ENCODE measurements around the gene RBM22.
"Not testable (repeated sequence)": the region's sequence is repeated elsewhere in the genome, so short reads cannot be mapped to it uniquely, and the experiment has no call there.

The RBM22 gene

DNA sequence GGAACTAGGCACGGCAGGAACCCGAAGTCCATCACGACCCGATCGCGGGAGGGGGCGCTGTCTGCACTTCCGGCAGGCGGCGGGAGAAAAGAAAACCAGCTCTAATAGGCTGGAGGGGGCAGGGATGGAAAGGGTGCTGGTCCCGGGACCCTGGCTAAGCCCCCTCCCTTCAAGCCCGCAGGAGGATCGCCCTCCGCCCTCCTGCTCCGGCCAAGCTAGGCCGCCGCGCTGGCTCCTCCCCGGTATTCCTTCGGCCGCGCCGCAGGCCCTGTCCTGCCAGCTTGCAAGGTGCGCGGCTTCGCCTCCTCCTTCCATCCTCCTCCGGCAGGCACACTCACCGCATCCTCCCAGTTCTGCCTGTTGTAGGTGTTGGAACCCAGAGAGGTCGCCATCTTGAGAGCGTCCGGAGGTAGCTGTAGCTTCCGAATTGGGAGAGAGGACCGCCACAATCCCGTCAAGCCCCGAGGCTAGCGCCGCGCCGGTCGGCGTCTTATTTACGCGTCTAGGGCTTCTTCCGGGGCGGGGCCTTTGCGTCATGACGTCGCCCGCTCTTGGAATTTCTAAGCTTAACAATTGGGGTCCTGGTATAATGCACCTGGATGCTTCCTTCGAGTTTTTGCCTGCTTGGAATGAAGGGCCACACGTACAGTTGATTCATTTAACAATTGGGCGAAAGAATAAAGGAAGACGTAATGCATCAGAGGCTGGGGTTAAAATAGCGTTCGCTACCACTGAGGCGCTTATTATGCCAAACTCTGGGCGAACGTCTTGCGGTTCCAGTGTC, at the start of gene RBM22:
Gene RBM22, minus strand, starts transcription at position 469 of the 784 bp plus-strand sequence. Its CDS starts 77 bp downstream, at position 392.
- peak; percentile 93 for DNase-seq

DNA sequence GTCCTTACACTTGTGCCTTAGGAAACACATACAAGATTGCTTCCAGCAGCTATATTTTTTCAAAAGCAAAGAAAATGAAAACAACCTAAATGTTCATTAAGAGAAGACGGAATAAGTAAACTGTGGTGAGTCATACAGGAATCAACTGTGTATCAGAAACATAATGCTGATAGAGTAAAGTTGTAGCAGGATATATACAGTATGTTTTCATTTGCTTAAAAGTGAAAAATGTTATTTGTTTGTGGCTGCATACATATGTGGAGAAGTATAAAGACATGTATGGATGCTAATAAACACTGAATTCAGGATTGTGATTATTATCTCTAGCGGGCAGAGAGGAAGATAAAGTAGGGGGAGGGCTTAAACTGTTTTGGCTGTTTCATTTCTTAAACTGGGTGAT, 49.6 kb upstream of the RBM22 start:
- DNase-seq = no peak

DNA sequence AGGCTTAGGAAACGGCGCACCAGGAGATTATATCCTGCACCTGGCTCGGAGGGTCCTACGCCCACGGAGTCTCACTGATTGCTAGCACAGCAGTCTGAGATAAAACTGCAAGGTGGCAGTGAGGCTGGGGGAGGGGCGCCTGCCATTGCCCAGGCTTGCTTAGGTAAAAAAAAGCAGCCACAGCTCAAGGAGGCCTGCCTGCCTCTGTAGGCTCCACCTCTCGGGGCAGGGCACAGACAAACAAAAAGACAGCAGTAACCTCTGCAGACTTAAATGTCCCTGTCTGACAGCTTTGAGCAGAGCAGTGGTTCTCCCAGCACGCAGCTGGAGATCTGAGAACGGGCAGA, 42.3 kb upstream of the RBM22 start:
- not testable (repeated sequence) for DNase-seq

DNA sequence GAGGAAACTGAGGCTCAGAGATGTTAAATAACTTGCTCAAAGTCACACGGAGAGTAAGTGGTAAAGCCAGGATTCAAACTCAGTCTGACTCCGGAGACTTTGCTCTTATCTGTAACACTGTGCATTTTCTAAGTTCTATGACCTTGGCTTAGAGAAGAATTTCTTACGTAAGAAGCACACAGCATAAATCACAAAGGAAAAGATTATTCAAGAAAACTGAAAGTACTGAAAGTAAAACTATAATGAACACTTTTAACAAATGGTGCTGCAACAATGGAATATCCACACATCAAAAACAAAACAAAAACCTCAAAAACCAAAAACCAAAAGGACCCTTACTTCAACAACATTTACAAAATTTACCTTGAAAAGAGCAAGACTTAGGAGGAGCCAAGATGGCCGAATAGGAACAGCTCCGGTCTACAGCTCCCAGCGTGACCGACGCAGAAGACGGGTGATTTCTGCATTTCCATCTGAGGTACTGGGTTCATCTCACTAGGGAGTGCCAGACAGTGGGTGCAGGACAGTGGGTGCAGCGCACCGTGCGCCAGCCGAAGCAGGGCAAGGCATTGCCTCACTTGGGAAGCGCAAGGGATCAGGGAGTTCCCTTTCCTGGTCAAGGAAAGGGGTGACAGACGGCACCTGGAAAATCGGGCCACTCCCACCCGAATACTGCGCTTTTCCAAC, 41.7 kb upstream of the RBM22 start:
- DNase-seq = not testable (repeated sequence)

DNA sequence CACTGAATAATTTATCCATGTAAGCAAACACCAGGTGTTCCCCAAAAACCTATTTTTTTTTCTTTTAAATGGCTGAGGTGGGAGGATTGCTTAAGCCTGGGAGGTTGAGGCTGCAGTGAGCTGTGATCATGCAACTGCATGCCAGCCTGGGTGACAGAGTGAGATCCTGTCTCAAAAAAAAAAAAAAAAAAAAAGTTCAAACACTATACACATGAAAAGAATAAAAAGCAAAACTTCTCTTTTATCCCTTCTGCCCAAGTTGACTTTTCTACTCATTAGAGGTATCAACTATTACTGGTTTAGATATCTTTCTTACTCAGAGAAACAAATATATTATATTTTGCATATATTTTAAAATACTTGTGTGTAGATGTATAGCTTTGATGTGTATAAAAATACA, 40.1 kb upstream of the RBM22 start:
- DNase-seq = no peak

DNA sequence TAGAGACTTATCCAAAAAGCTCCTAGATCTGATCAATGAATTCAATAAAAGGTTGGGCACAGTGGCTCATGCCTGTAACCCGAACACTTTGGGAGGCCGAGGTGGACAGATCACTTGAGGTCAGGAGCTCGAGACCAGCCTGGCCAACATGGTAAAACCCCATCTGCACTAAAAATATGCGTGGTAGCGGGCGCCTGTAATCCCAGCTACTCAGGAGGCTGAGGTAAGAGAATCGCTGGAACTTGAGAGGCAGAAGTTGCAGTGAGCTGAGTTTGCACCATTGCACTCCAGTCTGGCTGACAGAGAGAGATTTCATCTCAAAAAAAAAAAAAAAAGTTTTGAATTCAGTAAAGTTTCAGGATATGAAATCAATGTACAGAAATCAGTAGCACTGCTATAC, 38.0 kb upstream of the RBM22 start:
- DNase-seq = no peak

DNA sequence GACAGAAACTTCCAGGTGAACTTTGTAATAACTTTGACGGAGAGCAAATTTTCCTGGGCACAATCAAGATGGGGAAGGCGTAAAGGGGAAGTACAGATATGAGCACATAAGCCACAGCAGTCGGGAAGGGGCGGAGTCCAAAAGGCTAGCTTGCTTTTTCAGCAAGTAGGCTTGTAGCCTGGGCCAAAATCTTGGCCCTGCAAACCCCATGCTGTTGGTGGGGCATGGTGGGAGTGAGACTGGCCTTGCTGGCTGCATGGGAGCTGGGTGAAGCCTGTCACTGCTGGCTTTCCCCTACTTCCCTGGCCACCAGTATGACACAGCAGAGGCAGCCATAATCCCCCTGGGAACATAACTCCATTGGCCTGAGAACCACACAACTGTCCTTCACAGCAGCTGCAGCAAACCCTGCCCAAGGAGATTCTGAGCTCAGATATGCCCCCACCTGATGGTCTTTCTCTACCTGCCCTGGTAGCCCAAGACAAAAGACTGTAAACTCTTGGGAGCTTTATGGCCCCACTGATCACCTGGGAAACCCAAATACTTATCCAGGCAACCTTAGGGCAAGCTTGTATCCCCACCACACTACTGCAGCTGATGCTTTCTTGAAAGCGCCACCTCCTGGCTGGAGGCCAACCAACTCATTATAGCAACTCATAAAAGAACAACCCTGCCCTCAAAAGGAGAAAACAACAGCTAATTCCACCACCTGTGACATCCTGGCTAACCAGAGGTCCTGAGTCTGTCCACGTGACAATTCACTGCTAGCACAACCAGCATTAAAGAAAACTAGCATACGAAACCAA, 33.9 kb upstream of the RBM22 start:
- DNase-seq = no peak

DNA sequence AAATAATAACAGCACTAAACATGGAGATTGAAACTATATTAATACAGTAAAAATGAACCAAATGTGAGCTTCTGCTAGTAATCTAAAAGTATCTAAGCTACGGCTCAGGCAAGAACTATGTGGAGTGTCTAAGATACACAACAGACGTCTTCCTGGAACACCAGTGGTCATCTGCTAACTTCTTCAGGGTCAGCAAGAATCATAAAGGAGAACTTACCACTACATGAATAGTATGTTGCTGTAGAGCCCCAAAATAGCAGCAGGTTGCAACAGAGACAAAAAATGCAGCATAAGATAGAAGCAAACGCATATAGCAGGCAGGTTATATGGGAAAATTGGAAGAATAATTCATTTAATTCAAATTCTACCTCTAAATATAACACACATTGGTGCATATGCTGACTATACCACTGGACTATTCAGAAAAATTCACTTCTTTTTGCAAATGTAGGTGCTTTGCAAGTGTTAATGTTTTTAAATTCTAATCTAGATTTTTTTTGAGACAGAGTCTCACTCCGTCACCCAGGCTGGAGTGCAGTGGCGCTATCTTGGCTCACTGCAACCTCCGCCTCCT, 30.9 kb upstream of the RBM22 start:
- DNase-seq = no peak

DNA sequence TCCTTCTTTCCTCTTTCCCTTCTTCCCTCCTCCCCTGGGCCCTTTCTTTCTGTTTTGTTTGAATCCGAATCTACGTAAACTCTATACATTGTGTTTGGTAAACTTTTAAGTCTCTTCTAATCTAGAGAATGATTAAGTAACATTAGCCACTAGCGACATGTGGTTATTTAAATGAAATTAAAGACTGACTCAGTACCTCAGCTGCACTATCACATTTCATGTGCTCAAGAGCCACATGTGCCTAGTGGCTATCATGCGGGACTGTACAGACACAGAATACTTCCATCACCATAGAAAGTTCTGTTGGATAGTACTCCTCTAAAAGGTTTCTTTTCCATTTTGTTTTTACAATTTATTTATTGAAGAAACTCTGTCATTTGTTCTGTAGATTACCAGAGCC, 29.0 kb upstream of the RBM22 start:
- no peak for DNase-seq

DNA sequence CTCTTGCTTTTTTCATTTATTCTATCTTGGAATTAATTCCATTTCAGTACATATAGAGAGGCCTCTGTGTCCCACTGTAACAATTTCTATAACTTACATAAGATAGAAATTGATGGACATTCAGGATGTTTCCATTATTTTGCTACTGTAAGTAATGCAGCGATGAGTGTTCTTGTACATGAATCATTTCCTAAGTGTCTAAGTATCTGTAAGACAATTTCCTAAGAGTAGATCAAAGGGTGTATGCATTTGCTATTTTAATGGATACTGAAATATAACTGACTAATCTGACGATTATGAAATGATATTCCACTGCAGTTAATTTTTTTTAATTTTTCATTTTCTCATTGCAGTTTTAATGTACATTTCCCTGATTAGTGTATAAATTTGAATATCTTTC, 23.0 kb upstream of the RBM22 start:
- DNase-seq = no peak

DNA sequence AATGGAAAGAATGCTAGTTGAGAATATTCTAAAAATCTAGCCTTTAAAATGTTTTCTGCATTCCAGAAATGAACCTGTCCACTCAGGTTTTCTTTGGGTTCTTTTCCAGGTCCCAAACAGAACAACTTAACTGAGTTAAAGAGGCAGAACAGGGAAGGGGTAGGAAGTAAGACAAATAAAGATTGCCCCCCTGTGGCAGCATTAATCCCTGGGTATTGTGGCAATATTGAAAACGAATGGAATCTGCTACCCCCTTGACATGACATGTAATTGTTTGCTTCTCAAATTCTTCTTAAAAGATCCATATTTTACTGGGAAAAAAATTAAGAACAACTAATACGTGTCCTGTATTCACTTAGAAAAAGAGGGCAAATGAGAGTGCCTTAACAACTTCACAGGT, 9.3 kb upstream of the RBM22 start:
- no peak for DNase-seq

DNA sequence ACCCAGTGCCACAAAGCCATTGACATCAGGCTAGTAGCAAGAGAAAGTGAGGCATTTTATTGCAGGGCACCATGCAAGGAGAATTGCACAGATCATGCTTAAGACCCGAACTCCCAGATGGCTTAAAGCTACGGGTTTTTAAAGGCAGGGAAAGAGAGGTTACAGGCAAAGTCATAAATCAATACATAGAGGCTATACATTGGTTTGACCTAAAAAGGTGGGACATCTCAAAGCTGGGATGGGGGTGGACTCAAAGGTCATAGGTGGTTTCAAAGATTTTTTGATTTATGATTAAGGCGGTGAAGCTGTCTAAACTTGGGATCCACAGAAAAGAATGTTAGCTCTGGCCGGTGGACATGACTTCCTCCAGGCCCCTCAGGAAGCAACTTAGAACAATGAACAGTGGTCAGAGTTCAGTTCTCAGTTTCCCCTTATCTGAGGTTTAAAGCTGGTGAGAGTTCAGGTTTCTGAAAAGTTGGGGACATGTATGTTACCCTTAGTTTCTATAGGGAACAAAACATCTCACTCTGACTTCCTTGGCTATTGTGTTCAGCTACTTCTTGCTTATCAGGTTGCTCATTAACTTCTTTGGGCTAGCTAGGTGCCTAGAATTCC, 6.0 kb upstream of the RBM22 start:
- no peak for DNase-seq

DNA sequence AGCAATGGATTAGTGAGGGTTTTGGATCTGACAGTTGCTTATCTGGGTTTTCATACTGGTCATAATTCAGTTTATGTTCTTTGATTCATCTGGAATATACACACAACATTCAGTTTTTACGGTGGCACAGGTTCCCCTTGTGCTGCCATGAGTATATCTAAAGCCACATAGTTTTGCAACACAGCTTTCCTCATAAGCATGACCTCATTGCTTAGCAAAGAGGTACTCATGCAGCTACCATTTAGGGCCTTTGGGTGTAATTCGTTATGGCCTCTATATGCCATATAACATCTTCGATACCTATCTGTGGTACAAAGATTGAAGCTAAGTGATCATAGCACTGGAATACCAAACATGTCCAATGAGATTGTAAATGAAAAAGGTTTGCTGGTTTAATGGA, 2.9 kb upstream of the RBM22 start:
- no peak for DNase-seq

DNA sequence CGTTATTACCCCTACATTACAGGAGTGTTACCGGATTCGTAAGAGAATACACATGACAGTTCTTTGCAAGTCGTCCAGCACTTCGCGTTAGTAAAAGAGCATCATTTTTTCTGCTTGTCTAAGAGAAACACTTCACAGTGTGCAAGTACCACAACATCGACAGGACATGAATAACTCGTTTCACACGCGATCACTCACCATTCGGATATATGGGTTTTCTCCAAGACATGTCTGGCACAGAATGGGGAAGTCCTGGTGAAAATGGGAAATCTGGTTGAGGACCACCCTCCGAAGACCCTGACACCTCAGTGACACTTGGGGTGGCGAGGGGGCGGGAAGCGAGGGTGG, 642 bp downstream of the RBM22 start:
- no peak for DNase-seq

DNA sequence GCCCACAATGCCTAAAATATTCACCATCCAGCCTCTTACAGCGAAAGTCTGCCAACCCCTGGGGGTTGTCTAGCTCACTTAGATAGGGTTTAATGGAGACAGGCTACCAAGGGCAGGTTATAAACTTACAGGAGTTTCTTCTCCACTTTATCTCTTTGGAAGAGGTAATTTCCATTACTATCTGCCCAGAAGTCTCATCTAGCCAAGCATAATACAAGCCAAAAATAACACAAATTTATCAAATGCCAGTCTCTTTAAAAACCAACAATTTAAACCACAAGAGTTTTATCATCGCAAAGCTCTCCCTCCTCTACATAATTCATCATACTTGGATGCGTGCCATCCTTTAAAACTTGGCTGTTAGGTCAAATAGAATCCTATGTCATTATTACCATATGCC, 6.2 kb downstream of the RBM22 start:
- DNase-seq = no peak

DNA sequence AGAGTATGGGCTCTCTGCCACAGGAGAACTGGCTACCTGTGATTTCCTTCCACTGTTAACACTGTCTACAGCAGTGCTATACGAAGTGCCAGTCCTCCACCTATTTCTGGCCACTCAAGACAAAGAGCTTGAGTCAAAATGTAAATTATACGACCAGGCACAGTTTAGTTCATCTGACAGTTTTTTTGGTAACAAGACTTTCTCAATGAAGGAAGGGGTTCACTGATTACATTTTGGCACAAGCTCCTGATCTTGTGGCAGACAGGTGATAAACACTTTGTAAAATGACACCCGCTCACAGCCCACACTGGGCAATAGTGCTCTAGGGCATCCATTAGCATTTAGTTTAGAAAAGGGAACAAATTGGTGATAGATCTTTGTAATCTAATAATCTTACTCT, 8.6 kb downstream of the RBM22 start:
- no peak for DNase-seq

DNA sequence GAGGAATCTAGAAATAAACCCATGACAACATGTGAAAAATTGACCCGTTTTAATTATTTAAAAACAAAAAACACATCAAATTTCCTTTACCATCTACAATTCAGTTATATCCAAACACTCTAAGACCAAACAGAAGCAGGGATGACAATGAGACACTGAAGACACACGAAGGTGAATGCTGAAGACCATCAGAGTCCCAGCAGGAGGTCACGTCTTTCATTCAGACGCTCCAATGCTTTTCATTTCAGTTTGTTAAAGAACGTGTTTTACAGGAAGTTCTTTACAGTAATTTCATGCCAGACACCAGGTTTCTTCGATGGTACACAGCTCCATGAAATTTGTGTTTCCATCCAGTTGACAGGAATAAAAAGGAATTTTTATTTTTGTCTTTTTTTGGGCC, 10.1 kb downstream of the RBM22 start:
- DNase-seq = no peak

DNA sequence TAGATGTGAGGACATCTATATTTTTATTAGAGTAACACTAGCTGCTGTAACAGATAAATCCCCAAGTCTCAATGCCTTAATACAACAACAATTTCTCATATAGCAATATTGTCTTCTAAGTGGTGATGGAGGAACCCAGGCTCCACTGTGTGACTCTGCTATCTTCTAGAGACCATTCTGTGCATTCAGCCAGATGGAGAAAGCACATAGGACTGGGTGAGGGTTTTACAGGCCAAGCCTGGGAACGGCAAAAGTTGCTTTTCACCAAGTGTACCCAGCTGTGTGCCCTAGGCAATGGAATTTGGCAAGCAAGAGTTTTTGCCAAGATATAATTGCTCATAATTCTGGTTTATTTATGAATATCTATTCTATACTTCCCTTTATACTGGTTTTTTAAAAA, 11.7 kb downstream of the RBM22 start:
- no peak for DNase-seq

DNA sequence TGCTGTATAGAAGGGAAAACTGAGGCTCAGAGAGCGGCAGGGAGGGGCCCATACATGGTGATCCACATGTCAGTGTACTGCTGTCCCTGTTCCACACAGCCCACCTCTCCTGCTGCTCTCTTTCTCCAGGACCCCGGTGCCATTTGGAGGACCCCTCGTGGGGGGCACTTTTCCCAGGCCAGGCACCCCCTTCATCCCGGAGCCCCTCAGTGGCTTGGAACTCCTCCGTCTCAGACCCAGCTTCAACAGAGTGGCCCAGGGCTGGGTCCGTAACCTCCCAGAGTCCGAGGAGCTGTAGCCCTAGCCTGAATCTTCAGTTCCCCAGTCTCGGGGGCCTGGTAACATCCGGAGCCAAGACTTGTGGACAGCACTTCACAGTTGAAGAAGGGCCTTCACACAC, 24.3 kb downstream of the RBM22 start:
- no peak for DNase-seq

DNA sequence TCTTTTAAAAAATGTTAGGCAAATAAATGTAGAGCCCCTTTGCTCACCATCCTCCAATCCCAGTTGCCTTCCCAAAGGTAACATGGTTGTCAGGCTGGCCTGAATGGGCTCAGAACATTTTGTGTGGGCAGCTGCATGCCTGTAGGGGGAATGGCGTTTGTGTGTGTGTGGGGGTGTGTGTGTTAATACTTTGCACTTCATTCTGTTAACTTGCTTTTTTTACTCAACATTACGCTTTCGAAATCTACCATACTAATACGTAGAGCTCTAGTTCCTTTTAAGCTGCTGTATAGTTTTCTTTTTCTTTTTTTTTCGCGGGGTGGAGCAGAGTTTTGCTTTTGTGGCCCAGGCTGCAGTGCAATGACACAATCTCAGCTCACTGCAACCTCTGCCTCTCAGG, 25.8 kb downstream of the RBM22 start:
- DNase-seq = no peak

DNA sequence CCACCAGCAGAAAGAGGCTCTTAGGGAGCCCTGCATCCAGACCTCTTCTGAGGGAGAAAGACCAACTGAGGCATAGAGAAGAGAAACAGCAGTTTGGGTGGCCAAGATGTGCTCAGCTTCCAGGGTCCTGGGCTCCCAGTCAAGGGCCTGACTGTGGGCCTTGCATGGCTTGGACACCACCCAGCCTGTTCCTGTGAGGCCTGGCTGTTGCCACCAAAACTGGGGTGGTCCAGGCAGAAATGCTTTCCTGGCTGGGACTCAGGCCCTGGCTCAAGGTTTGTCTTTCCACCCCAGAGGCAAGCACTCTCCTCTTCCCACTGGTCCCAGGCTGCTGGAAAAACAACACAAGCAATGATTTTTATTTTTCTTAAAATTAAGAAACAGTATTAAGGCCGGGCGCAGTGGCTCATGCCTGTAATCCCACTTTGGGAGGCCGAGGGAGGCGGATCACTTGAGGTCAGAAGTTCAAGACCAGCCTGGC, 26.5 kb downstream of the RBM22 start:
- DNase-seq = no peak

DNA sequence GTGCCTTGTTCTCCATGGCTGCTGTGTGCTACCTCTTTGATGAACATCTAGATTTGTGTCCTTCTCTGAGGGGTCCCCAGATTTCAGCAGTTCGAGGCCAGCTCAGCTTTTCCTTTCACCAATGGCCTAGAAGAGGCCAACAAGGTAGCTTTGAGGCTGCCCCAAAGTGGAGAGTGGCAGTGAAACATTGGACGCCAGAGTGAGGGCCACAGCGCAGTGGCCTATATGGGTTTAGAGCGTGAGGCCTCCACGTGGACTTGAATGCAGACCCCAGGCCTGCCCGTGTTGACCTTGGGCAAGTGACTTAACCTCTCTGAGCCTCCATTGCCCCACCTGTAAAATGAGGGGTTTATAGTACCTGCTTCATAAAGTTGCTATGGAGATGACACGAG, 28.0 kb downstream of the RBM22 start:
- no peak for DNase-seq

DNA sequence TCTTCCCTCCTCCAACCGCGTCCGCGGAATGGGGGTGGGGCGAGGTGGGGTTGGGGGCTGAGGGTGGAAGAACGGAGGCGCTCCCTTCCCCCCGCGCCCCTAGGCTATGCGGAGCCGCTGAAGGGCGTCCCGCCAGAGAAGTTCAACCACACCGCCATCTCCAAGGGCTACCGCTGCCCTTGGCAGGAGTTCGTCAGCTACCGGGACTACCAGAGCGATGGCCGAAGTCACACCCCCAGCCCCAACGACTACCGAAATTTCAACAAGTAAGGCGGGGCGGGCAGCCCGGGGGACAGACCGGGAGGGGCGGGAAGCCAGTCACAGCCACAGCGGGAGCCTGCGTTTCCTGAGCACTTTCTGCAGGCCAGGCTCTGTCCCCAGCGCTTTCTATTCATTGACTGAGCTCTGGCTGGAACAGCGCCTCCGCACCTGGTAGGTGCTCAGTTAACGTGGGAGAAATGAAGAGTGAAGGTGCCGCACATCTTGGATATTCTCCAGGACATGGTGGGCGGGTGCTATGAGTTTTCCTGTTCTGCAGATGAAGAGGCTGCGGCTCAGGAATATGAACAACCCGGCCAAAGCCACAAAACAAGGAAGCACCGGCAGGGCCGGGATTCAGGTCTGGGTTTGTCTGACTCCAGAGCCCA, 28.5 kb downstream of the RBM22 start:
- DNase-seq = peak; percentile 67
